Stimulated activated CD4-positive, alpha-beta T cell treated with anti-CD3 and anti-CD28 coated beads, Interleukin-2, amount 100 ng/mL, for 4 hours (primary cell): ENCODE data around the gene PCDHB4.
"Not testable (repeated sequence)": the region's sequence is repeated elsewhere in the genome, so short reads cannot be mapped to it uniquely, and the experiment has no call there.

ENCODE experiments used
- DNase-seq: peaks from one replicate; pipeline ENCODE4 v3.0.0-alpha.2; 2020; ENCODE audit warnings: low read depth

PCDHB4 gene

GRCh38 chr5:141121563-141121962, at the start of gene PCDHB4:
PCDHB4 (plus strand) TSS chr5:141121818; CDS start chr5:141121999, 181 bp downstream.
- no peak for DNase-seq

- DNase-seq = no peak
Measured at GRCh38 chr5:141077826-141078225, 43.8 kb upstream of the PCDHB4 start.

GRCh38 chr5:141082228-141082627, 39.4 kb upstream of the PCDHB4 start:
- no peak for DNase-seq

- DNase-seq = peak; percentile 5
Measured at GRCh38 chr5:141084487-141084989, 37.1 kb upstream of the PCDHB4 start.

GRCh38 chr5:141094481-141095262, 26.9 kb upstream of the PCDHB4 start, which contains the start of gene PCDHB2:
PCDHB2 (plus strand) TSS chr5:141094615; CDS start chr5:141094791, 176 bp downstream.
- no peak for DNase-seq

GRCh38 chr5:141095263-141095641, 26.4 kb upstream of the PCDHB4 start:
- DNase-seq = no peak

- not testable (repeated sequence) for DNase-seq
Measured at GRCh38 chr5:141096181-141096580, 25.4 kb upstream of the PCDHB4 start.

- not testable (repeated sequence) for DNase-seq
Measured at GRCh38 chr5:141096586-141096985, 25.0 kb upstream of the PCDHB4 start.

- DNase-seq = no peak
Measured at GRCh38 chr5:141100243-141100805, 21.3 kb upstream of the PCDHB4 start, which contains the start of gene PCDHB3. PCDHB3 (plus strand) TSS chr5:141100473; CDS start chr5:141100650, 177 bp downstream.

- no peak for DNase-seq
Measured at GRCh38 chr5:141101059-141101458, 20.6 kb upstream of the PCDHB4 start.

- not testable (repeated sequence) for DNase-seq
Measured at GRCh38 chr5:141102070-141102469, 19.5 kb upstream of the PCDHB4 start.

GRCh38 chr5:141102471-141102870, 19.1 kb upstream of the PCDHB4 start:
- not testable (repeated sequence) for DNase-seq

- DNase-seq = no peak
Measured at GRCh38 chr5:141105350-141105749, 16.3 kb upstream of the PCDHB4 start.

GRCh38 chr5:141119250-141119649, 2.4 kb upstream of the PCDHB4 start:
- DNase-seq = no peak

- no peak for DNase-seq
Measured at GRCh38 chr5:141121985-141122384, 367 bp downstream of the PCDHB4 start.

GRCh38 chr5:141123396-141124135, 1.9 kb downstream of the PCDHB4 start:
- DNase-seq = not testable (repeated sequence)

- no peak for DNase-seq
Measured at GRCh38 chr5:141127305-141127704, 5.7 kb downstream of the PCDHB4 start.

- no peak for DNase-seq
Measured at GRCh38 chr5:141135030-141135717, 13.6 kb downstream of the PCDHB4 start, which contains the start of gene PCDHB5. PCDHB5 (plus strand) TSS chr5:141135206; CDS start chr5:141135435, 229 bp downstream.

- no peak for DNase-seq
Measured at GRCh38 chr5:141135718-141136266, 14.2 kb downstream of the PCDHB4 start.

- DNase-seq = not testable (repeated sequence)
Measured at GRCh38 chr5:141137346-141137745, 15.7 kb downstream of the PCDHB4 start.

- DNase-seq = no peak
Measured at GRCh38 chr5:141149812-141150211, 28.2 kb downstream of the PCDHB4 start, which contains the start of gene PCDHB6. PCDHB6 (plus strand) TSS chr5:141150057; CDS start chr5:141150258, 201 bp downstream.
